Natural killer cell (primary cell): ENCODE measurements around the gene PTP4A1. TPM values are rescaled to one million over a fixed set of nuclear protein-coding genes. Genes with fewer than 3 reads are reported as not detected.

Source experiments
- ATAC-seq, 3 donors: fragments of 150-1000 bp in 2 of 3; fragments of 200-7000 bp in 1 of 3; cut with Tn5 transposase; 1 replicate in 1 of 3; 2 replicates in 2 of 3; pipeline ENCODE4 v1.10.0; 2021; ENCODE audit warnings: mild to moderate bottlenecking in 2 of 3, moderate library complexity in 2 of 3
- DNase-seq, 2 donors: peaks; one replicate each; pipeline versions ENCODE4 v3.0.0 to v3.0.0-alpha.2; 2013 to 2021; ENCODE audit warnings: mixed read lengths in 1 of 2
- H3K27ac ChIP-seq: one replicate; pipeline ENCODE4 v1.5.1; 2013; ENCODE audit warnings: mild to moderate bottlenecking, low read length
- H3K27me3 ChIP-seq: one replicate; pipeline ENCODE4 v1.6.1; 2013; ENCODE audit warnings: low read length; ENCODE audit not compliant: control insufficient read depth, insufficient read depth
- H3K36me3 ChIP-seq: one replicate; pipeline ENCODE4 v1.6.1; 2013; ENCODE audit warnings: low read length; ENCODE audit not compliant: control insufficient read depth, insufficient read depth
- H3K4me1 ChIP-seq: one replicate; pipeline ENCODE4 v1.6.1; 2013; ENCODE audit warnings: low read length; ENCODE audit not compliant: control insufficient read depth, insufficient read depth
- H3K4me3 ChIP-seq: one replicate; pipeline ENCODE4 v1.5.1; 2013; ENCODE audit warnings: low read length
- H3K9me3 ChIP-seq: one replicate; pipeline ENCODE4 v1.6.1; 2013; ENCODE audit warnings: low read length; ENCODE audit not compliant: control insufficient read depth, insufficient read depth
- H3K27ac Mint-ChIP-seq, 2 donors: one replicate each; pipeline ENCODE4 v1.8.0; 2022; ENCODE audit warnings: mild to moderate bottlenecking in 2 of 2, mixed read lengths in 2 of 2, moderate library complexity in 1 of 2
- H3K27me3 Mint-ChIP-seq, 2 donors: one replicate each; pipeline ENCODE4 v1.8.0; 2022; ENCODE audit warnings: low read depth in 2 of 2, mixed read lengths in 2 of 2
- H3K36me3 Mint-ChIP-seq: one replicate; pipeline ENCODE4 v1.8.0; 2022; ENCODE audit warnings: mixed read lengths
- H3K4me1 Mint-ChIP-seq, 2 donors: one replicate each; pipeline ENCODE4 v1.8.0; 2022; ENCODE audit warnings: mixed read lengths in 2 of 2
- H3K4me3 Mint-ChIP-seq: one replicate; pipeline ENCODE4 v1.8.0; 2022; ENCODE audit warnings: mild to moderate bottlenecking, moderate library complexity, mixed read lengths
- H3K9me3 Mint-ChIP-seq, 2 donors: one replicate each; pipeline ENCODE4 v1.8.0; 2022; ENCODE audit warnings: mixed read lengths in 2 of 2
- WGBS: methylation state at CpG from one replicate; pipeline ENCODE4 v1.1.7; 2013; ENCODE audit warnings: missing lambda C conversion rate; ENCODE audit not compliant: insufficient coverage; 5-methylcytosine and 5-hydroxymethylcytosine counted together
- intact Hi-C: fragments of 100-400 bp; cut with micrococcal nuclease; formaldehyde crosslinking; loops from one replicate; pipeline ENCODE4 v1.14.2; 2022
- total RNA-seq, 4 donors: library from RNA; stranded (reverse); fragments of 120-200 nt in 1 of 4; gene quantifications; one replicate each; pipeline versions ENCODE4 v1.2.3 to v1.2.4, GENCODE V29; 2013 to 2022
- TF ChIP-seq, protein P1 (sequence below): fragments of 200-600 bp; IDR thresholded peaks from one replicate; pipeline ENCODE4 v1.8.0; 2022; ENCODE audit warnings: antibody characterized with exemption

The PTP4A1 gene
- total RNA-seq, 3 donors from 2014 or later (not counting 1 experiment from before 2014, with no cell fraction given): 113 to 185 (median 130) TPM

DNA sequence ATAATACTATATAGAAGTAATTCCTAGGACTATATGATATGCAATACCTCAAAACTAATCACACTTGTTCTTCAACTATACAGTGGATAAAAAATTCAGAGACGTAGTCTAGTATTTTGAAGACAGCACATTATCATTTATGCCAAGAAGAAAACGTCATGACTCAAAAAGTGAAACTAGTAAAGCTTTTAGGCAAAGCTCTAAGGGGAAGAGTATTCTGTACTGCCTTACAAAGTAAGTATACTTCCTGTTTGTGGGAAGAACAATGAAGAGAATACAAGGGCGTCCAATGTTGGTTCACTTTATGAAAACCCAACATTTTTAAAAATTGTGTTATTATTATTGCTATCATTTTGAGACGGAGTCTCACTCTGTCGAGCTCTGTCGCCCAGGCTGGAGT, 27.9 kb downstream of the PTP4A1 start:
- DNase-seq (no peak), ATAC-seq (no peak)
- Histone ChIP-seq H3K4me3 (no peak overlapping the region), H3K36me3 (no peaks in the 10 kb centered on the region), H3K4me1 (peaks cover 8% of the 10 kb centered on the region), H3K9me3 (no peaks in the 10 kb centered on the region), H3K27me3 (peaks cover 7% of the 10 kb centered on the region), H3K27ac (no peak overlapping the region)
- intact Hi-C loops: no loop called here
- Mint-ChIP-seq H3K4me1 (peaks cover 11 to 13% of the 10 kb centered on the region in 2 donors), H3K27ac (no peak overlapping the region), H3K9me3 (no peaks in the 10 kb centered on the region), H3K4me3 (no peak overlapping the region), H3K27me3 (peaks cover 3 to 10% of the 10 kb centered on the region in 2 donors), H3K36me3 (no peaks in the 10 kb centered on the region)
- TF ChIP-seq, protein P1, sequence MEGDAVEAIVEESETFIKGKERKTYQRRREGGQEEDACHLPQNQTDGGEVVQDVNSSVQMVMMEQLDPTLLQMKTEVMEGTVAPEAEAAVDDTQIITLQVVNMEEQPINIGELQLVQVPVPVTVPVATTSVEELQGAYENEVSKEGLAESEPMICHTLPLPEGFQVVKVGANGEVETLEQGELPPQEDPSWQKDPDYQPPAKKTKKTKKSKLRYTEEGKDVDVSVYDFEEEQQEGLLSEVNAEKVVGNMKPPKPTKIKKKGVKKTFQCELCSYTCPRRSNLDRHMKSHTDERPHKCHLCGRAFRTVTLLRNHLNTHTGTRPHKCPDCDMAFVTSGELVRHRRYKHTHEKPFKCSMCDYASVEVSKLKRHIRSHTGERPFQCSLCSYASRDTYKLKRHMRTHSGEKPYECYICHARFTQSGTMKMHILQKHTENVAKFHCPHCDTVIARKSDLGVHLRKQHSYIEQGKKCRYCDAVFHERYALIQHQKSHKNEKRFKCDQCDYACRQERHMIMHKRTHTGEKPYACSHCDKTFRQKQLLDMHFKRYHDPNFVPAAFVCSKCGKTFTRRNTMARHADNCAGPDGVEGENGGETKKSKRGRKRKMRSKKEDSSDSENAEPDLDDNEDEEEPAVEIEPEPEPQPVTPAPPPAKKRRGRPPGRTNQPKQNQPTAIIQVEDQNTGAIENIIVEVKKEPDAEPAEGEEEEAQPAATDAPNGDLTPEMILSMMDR: no peak
- 74% methylated on average over 6 of the region's 6 CpGs for WGBS

DNA sequence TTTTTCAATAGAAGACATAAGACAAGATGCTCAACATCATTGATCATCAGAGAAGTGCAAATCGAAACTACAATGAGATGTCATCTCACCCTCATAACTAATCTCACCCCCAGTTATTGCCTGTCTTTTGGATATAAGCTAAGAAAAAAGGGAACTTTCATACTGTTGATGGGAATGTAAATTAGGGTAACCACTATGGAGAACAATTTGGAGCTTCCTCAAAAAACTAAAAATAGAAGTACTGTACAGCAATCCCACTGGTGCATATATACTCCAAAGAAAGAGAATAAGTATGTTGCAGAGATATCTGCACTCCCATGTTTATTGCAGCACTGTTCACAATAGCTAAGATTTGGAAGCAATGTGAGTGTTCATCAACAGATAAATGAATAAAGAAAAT, 37.0 kb downstream of the PTP4A1 start:
- H3K9me3 ChIP-seq: no peaks in the 10 kb centered on the region
- H3K4me1 Mint-ChIP-seq: no peaks in the 10 kb centered on the region
- H3K4me3 ChIP-seq: no peak overlapping the region
- no CpG with 5 or more reads among the region's 1 CpG for WGBS
- no peak overlapping the region for H3K27ac Mint-ChIP-seq
- no peak for ATAC-seq
- no peak for DNase-seq
- TF ChIP-seq, protein P1: no peak
- H3K27me3 Mint-ChIP-seq: peaks cover 5 to 24% of the 10 kb centered on the region in 2 donors
- H3K9me3 Mint-ChIP-seq: no peaks in the 10 kb centered on the region
- no peaks in the 10 kb centered on the region for H3K27me3 ChIP-seq
- intact Hi-C loops: no loop called here
- no peak overlapping the region for H3K27ac ChIP-seq
- no peaks in the 10 kb centered on the region for H3K36me3 Mint-ChIP-seq
- no peaks in the 10 kb centered on the region for H3K4me1 ChIP-seq
- no peaks in the 10 kb centered on the region for H3K36me3 ChIP-seq
- no peak overlapping the region for H3K4me3 Mint-ChIP-seq

DNA sequence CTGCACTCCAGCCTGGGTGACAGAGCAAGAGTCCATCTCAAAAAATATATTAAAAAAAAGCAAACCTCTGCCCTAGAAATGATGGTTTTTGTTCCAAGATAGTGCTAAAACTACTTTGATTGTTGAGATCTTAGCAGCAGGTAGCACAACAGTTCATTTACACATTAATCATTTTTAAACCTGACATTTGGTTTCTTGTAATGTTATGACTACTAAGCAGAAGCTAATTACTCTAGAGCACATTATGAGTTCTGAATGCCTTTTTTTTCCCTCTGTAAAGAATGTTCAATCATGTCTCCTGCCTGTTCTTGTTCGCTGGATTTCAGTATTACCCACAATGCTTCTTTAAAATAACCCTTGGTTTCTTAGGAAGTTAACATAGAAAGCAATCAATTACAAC, 38.7 kb downstream of the PTP4A1 start:
- Histone ChIP-seq H3K4me3 (no peak overlapping the region), H3K4me1 (no peaks in the 10 kb centered on the region), H3K9me3 (no peaks in the 10 kb centered on the region), H3K27me3 (no peaks in the 10 kb centered on the region), H3K27ac (no peak overlapping the region), H3K36me3 (no peaks in the 10 kb centered on the region)
- DNase-seq (no peak), ATAC-seq (no peak)
- Mint-ChIP-seq H3K36me3 (no peaks in the 10 kb centered on the region), H3K9me3 (no peaks in the 10 kb centered on the region), H3K4me3 (no peak overlapping the region), H3K4me1 (no peaks in the 10 kb centered on the region), H3K27me3 (peaks cover 8 to 25% of the 10 kb centered on the region in 2 donors), H3K27ac (no peak overlapping the region)
- TF ChIP-seq, protein P1: no peak
- intact Hi-C loops: no loop called here
- WGBS: 75% methylated on average over 1 of the region's 1 CpG

DNA sequence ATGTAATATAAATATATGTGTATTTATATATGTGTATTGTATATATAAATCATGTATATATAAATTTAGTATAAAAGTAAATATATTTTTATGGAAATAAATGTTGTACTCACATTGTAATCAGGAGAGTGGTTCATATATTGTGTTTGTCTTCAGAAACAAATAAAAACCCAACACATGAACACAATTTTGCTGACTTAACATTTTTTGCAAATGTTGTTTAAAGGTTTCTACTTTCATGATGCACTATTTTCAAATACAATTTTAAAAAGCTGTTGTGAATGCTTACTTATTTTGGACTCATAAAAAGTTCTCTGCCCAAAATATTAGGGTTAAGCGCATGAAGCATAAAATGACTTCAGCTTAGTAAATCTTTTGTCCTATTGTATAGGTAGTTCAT, 39.3 kb downstream of the PTP4A1 start:
- Histone ChIP-seq H3K27me3 (no peaks in the 10 kb centered on the region), H3K36me3 (no peaks in the 10 kb centered on the region), H3K4me1 (no peaks in the 10 kb centered on the region), H3K9me3 (no peaks in the 10 kb centered on the region), H3K4me3 (no peak overlapping the region), H3K27ac (no peak overlapping the region)
- Mint-ChIP-seq H3K4me1 (no peaks in the 10 kb centered on the region), H3K9me3 (no peaks in the 10 kb centered on the region), H3K4me3 (no peak overlapping the region), H3K36me3 (no peaks in the 10 kb centered on the region), H3K27me3 (peaks cover 13 to 26% of the 10 kb centered on the region in 2 donors), H3K27ac (no peak overlapping the region)
- ATAC-seq (no peak), DNase-seq (no peak)
- TF ChIP-seq, protein P1: no peak
- WGBS: no CpG with 5 or more reads among the region's 1 CpG
- intact Hi-C loops: no loop called here
